NCI-H345 treated with DMSO at 0.1 percent for 48 hours (cell line): ENCODE data around the gene RTL9.
"Not testable (repeated sequence)": the region's sequence is repeated elsewhere in the genome, so short reads cannot be mapped to it uniquely, and the experiment has no call there.

ENCODE experiments used
- DNase-seq: peaks from one replicate; lab custom pipeline; 2025; ENCODE audit not compliant: unreplicated experiment; lab: John Stamatoyannopoulos, UW

The RTL9 gene

DNA sequence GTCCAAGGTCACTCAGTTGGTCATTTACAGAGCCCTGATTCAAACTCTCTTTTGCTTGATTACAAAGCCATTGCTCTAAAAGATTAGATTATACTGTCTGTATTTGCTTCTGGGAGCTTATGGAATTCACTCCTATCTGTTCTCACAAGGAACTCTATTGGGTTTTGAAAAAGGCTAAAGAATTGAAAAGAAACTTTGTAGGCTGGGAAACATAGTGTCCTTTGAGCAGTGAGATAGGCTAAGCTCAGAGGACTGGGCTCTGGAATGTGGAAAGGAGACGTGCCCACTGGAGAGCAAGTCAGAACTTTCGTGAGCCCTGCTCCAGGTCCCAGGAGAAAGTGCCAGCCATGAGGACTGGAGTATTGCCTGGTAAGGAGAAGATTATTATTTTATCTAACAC lies at the start of gene RTL9:
RTL9 (plus strand) TSS at position 301 of the 400 bp plus-strand sequence. CDS start 91,770 bp downstream, outside the sequence.
- DNase-seq, result no peak

DNA sequence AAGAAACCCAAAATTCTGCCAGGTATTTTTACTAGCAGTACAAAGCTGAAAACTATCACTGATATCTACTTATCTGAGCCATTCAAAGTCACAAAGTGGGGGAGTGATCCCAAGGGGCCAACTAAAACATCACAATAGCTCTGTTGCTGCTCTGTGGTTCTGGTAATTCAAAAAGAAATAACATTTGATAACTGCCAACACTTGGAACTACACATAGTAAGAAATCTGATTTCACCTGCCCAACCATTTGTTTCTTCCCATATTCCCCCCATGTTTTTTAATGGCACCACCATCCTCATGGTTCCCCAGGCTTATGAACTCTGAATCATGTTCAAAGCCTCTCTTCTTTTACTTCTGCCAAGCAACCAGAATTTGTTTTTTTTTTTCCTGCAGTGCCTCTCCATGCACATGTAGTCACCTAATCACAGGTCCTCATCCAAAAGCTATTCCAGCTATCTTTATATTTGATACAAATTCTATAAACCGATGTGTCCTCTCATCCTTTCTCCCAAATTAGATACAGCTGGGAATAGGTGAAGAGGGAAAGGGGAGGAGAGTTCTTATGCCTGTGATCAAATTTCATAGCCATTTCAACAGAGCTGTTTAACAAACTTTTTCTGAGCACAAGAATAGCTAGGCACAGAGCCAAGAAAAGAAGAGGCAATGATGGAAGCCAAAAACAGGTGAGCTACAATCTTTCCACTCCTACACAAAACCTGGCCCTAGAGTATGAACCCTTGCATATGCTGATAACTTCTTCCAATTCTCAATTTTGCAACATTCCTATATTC lies 48.5 kb upstream of the RTL9 start:
- DNase-seq, result peak; percentile 47

- no peak for DNase-seq
These were observed 47.8 kb upstream of the RTL9 start for GRCh38 chrX:110310896-110311295.

DNA sequence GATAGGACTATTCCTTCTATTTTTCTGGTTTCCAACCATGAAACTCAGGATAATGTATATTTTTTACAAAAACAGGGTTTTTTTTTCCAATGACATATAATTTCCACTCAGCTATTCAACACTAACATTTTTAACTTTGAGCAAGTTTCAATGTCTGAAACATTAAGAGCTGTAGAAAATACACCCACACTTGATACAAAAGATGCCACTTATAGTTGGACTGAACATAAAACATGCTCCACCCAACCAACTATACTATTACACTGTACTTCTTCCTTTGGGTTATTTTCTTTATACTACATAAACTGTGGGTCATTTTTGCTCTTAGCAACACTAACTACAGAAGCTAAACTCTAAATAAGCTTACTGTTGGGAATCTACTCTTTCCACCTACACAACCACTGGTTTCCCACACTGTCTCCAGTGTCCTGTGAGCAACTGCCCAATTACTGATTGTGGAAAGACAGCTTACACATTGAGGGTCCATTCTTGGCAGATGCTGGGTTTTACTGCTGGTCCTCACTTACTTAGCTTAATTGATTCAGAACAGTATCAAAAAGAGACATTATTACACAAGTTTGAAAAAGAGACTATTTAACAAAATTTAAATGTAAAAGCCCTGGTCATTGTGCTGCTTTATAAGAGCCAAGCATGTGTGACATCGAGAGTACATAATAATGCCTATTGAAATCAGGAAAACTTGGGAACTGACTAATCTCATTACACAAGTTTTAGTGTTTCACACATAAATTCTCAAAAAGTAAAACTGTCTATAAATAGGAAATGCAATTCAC lies 47.0 kb upstream of the RTL9 start:
- no peak for DNase-seq

- DNase-seq, result no peak
These were observed 43.1 kb upstream of the RTL9 start for GRCh38 chrX:110315551-110315950.

- no peak for DNase-seq
These were observed 42.1 kb upstream of the RTL9 start for GRCh38 chrX:110316351-110317060.

GRCh38 chrX:110317061-110317819 lies 41.4 kb upstream of the RTL9 start:
- peak; percentile 9 for DNase-seq

- DNase-seq, result peak; percentile 46
These were observed 40.6 kb upstream of the RTL9 start, which contains the start of gene AMMECR1 for GRCh38 chrX:110317820-110318663. Gene AMMECR1, minus strand, starts transcription at chrX:110318085. Its CDS starts 14 bp downstream, at chrX:110318071.

- no peak for DNase-seq
These were observed 40.0 kb upstream of the RTL9 start for GRCh38 chrX:110318664-110318968.

DNA sequence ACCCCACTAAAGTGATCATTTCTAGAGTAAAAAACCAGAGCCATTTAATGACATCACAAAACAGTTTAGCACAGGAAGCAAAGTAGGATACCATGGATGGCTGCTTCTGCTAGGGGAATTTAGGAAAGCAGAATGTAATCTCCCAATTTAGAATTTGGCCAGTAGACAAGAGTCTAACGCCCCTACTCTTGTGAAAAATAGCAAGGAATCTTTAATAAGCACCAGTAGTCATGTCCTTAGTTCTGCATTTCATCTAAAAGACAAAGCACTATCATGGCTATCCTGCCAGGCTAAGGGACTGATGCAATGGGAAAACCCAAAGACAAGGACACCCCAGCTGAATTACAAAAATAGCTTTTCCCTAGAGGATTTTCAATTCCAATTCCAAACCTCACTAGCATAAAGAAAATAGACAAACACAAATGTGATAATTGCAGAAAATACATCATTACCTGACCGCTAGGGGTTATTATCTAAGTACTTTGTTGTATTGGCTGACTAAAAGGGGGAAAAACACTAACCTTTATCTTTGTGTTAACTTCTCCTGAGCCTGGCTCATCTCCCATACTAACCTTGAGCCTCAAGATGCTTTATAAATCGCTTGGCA lies 38.2 kb upstream of the RTL9 start:
- no peak for DNase-seq

GRCh38 chrX:110321081-110321480 lies 37.6 kb upstream of the RTL9 start:
- DNase-seq, result no peak

- no peak for DNase-seq
These were observed 37.0 kb upstream of the RTL9 start for GRCh38 chrX:110321670-110322069.

DNA sequence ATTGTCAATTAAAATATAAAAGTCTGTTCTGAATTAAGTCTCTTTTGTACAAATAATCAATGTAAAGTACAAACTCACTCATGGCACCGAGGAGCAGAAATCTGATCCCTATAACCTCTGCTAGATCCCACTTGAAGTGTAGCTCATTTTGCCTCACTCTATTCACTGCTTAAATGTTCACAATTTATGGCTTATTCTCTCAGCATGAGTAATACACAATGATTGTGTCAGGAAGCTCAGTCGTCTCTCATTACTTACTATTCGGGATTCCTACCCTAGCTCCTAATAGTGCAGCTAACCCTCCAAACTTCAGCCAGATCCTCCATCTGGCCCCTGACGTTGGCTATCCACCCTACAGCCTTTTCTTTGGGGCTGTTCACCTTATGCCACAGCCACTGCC lies 36.0 kb upstream of the RTL9 start:
- DNase-seq, result peak; percentile 21

- DNase-seq, result no peak
These were observed 31.9 kb upstream of the RTL9 start for GRCh38 chrX:110326712-110327111.

- DNase-seq, result no peak
These were observed 31.3 kb upstream of the RTL9 start for GRCh38 chrX:110327336-110327735.

DNA sequence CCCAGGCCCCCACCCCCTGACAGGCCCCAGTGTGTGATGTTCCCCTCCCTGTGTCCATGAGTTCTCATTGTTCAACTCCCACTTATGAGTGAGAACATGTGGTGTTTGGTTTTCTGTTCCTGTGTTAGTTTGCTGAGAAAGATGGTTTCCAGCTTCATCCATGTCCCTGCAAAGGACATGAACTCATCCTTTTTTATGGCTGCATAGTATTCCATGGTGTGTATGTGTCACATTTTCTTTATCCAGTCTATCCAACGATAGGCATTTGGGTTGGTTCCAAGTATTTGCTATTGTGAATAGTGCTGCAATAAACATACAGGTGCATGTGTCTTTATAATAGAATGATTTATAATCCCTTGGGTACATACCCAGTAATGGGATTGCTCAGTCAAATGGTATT lies 30.0 kb upstream of the RTL9 start:
- DNase-seq, result not testable (repeated sequence)

- DNase-seq, result no peak
These were observed 27.1 kb upstream of the RTL9 start for GRCh38 chrX:110331444-110332030.

DNA sequence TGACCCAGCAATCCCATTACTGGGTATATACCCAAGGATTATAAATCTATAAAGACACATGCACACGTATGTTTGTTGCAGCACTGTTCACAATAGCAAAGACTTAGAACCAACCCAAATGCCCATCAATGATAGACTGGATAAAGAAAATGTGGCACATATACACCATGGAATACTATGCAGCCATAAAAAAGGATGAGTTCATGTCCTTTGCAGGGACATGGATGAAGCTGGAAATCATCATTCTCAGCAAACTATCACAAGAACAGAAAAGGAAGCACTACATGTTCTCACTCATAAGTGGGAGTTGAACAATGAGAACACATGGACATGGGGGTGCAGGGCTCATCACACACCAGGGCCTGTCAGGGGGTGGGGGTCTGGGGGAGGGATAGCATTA lies 25.2 kb upstream of the RTL9 start:
- DNase-seq, result not testable (repeated sequence)

- DNase-seq, result no peak
These were observed 19.7 kb upstream of the RTL9 start for GRCh38 chrX:110338935-110339334.
